ENCODE data around the gene TMEM201.

Gene TMEM201

DNA sequence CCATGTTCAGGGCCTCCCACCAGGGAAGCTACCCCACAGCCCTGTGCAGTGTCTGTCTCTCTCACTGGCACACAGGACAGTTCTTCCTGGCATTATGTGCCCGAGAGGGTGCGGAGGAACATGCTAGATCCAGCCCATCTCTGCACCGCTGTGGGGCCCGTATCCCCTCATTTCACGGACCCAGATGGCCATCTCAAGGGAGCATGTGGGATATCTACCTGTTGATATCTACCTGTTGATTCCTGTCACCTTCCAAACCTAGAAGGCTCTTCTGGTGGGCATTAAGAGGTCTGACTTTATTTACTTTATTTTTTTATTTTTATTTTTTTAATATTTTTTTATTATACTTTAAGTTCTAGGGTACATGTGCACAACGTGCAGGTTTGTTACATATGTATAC lies 74.5 kb downstream of the TMEM201 start:
- intact Hi-C loops (cut with DNase I; ENCODE audit: low total_unique reads) = no loop called here
- TF ChIP-seq, protein P1, sequence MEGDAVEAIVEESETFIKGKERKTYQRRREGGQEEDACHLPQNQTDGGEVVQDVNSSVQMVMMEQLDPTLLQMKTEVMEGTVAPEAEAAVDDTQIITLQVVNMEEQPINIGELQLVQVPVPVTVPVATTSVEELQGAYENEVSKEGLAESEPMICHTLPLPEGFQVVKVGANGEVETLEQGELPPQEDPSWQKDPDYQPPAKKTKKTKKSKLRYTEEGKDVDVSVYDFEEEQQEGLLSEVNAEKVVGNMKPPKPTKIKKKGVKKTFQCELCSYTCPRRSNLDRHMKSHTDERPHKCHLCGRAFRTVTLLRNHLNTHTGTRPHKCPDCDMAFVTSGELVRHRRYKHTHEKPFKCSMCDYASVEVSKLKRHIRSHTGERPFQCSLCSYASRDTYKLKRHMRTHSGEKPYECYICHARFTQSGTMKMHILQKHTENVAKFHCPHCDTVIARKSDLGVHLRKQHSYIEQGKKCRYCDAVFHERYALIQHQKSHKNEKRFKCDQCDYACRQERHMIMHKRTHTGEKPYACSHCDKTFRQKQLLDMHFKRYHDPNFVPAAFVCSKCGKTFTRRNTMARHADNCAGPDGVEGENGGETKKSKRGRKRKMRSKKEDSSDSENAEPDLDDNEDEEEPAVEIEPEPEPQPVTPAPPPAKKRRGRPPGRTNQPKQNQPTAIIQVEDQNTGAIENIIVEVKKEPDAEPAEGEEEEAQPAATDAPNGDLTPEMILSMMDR (IDR thresholded peaks at IDR 0.05) = no peak
- Histone ChIP-seq H3K9me3 (no peaks in the 10 kb centered on the region), H3K27ac (no peak overlapping the region), H3K36me3 (no peaks in the 10 kb centered on the region), H3K4me1 (no peaks in the 10 kb centered on the region), H3K4me3 (no peak overlapping the region), H3K27me3 (peaks cover 0 to 27% of the 10 kb centered on the region in 2 donors)
- DNase-seq = no peak

Measured in tibial artery (tissue), 4 donors.